PC-3 (cell line): Measurements from ENCODE around the gene EPHA1. TPM values are rescaled to one million over a fixed set of nuclear protein-coding genes. Genes with fewer than 3 reads are reported as not detected.

ENCODE experiments used
- ATAC-seq: fragments of 200-7000 bp; cut with Tn5 transposase; 2 replicates; pipeline ENCODE4 v1.9.1; 2020; ENCODE audit warnings: mild to moderate bottlenecking, moderate library complexity
- BruUV-seq: library from RNA; stranded (reverse); fragments of 400-500 nt; replicated peaks from 2 replicates; lab custom pipeline; 2021; lab: Mats Ljungman, UMichigan
- CTCF ChIA-PET: fragments of 300-600 bp; sonication (Branson Sonifier 250); formaldehyde crosslinking; loops from one replicate; lab custom pipeline; 2022; ENCODE audit warnings: antibody characterized with exemption; lab: Charles Lee
- POLR2A ChIA-PET: fragments of 300-600 bp; sonication (Branson Sonifier 250); formaldehyde crosslinking; loops from one replicate; lab custom pipeline; 2022; ENCODE audit warnings: antibody characterized with exemption; ENCODE audit not compliant: unreplicated experiment; lab: Charles Lee
- DNase-seq: peaks from one replicate; pipeline ENCODE4 v3.0.0-alpha.2; 2015
- H2AFZ ChIP-seq: fragments of 300-600 bp; sonication (generic); 2 replicates; pipeline ENCODE4 v1.6.0; 2016; ENCODE audit warnings: antibody characterized with exemption, low read length
- H3F3A ChIP-seq: fragments of 300-600 bp; sonication (generic); one replicate; pipeline ENCODE4 v1.6.0; 2017; ENCODE audit warnings: antibody characterized with exemption, low read length, control low read depth, mild to moderate bottlenecking; ENCODE audit not compliant: unreplicated experiment
- H3K27ac ChIP-seq: fragments of 300-600 bp; sonication (generic); 2 replicates; pipeline ENCODE4 v1.5.1; 2016; ENCODE audit warnings: mild to moderate bottlenecking, low read length
- H3K27me3 ChIP-seq: fragments of 300-600 bp; sonication (generic); 2 replicates; pipeline ENCODE4 v1.6.1; 2016; ENCODE audit warnings: low read length, mixed read lengths
- H3K36me3 ChIP-seq: fragments of 300-600 bp; sonication (generic); 2 replicates; pipeline ENCODE4 v1.6.1; 2016; ENCODE audit warnings: low read depth, mixed run types, low read length, mixed read lengths
- H3K4me1 ChIP-seq: fragments of 300-600 bp; sonication (generic); 2 replicates; pipeline ENCODE4 v1.5.1; 2016; ENCODE audit warnings: low read length; ENCODE audit not compliant: insufficient read depth
- H3K4me2 ChIP-seq: fragments of 300-600 bp; sonication (generic); 2 replicates; pipeline ENCODE4 v1.6.0; 2016; ENCODE audit warnings: low read length
- H3K4me3 ChIP-seq: fragments of 300-600 bp; sonication (generic); 2 replicates; pipeline ENCODE4 v1.5.1; 2016; ENCODE audit warnings: mild to moderate bottlenecking, low read length, mixed read lengths
- H3K79me2 ChIP-seq: fragments of 300-600 bp; sonication (generic); 2 replicates; pipeline ENCODE4 v1.6.1; 2017; ENCODE audit warnings: low read length, mixed read lengths
- H3K9ac ChIP-seq: fragments of 300-600 bp; sonication (generic); 2 replicates; pipeline ENCODE4 v1.6.0; 2016; ENCODE audit warnings: mild to moderate bottlenecking, low read length
- H3K9me2 ChIP-seq: fragments of 300-600 bp; sonication (generic); replicated peaks from 2 replicates; pipeline ENCODE4 v1.6.1; 2016; ENCODE audit warnings: mixed run types, low read length, mixed read lengths
- H3K9me3 ChIP-seq: fragments of 300-600 bp; sonication (generic); 2 replicates; pipeline ENCODE4 v1.6.1; 2016; ENCODE audit warnings: low read length, mixed read lengths
- H4K20me1 ChIP-seq: fragments of 300-600 bp; sonication (generic); 2 replicates; pipeline ENCODE4 v1.6.1; 2016; ENCODE audit warnings: low read length, mixed read lengths
- EZH2 ChIP-seq: fragments of 300-600 bp; sonication (generic); IDR thresholded peaks from one replicate; pipeline ENCODE4 v1.6.1; 2017; ENCODE audit warnings: antibody characterized with exemption, mild to moderate bottlenecking, low read length; ENCODE audit not compliant: unreplicated experiment
- EZH2phosphoT487 ChIP-seq: fragments of 300-600 bp; sonication (generic); IDR thresholded peaks from 2 replicates; pipeline ENCODE4 v1.6.1; 2018; ENCODE audit warnings: mild to moderate bottlenecking, antibody characterized with exemption, low read length, borderline replicate concordance
- intact Hi-C: fragments of 100-400 bp; cut with micrococcal nuclease; formaldehyde crosslinking; loops from 2 replicates; pipeline ENCODE4 v1.9.0; 2023
- total RNA-seq: library from RNA; depleted of rRNA; stranded (reverse); fragments of >200 nt; gene quantifications from 2 replicates; pipeline ENCODE4 v1.2.3, GENCODE V29; 2014
- TF ChIP-seq, protein P1 (sequence below): fragments of 300-600 bp; sonication (generic); conservative IDR thresholded peaks from 2 replicates; pipeline ENCODE4 v1.5.1; 2017; ENCODE audit warnings: antibody characterized with exemption, low read depth, mild to moderate bottlenecking, low read length

The EPHA1 gene
- total RNA-seq, 1 experiment from 2014 or later = 46.4 TPM

DNA sequence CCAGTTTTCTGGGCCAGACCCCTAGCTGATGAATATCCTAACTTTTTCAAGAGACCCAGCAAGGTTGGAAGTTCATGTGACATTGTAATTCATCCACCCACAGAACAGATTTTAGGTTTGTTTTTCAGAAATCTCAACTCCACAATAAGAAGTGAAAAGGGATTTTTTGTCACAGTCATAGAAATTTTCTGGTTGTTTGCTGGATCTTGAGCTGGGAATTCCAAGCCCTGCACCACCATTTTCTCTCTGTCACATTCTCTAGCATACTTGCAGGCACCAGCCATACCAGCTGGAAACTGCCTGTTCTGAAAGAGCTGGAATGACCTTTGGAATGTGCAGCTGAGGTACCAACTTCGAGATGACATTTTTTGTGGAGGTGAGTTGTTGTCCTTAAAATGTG is 43.1 kb upstream of the EPHA1 start:
- Histone ChIP-seq H4K20me1 (no peaks in the 10 kb centered on the region), H3K4me1 (peaks cover 4% of the 10 kb centered on the region; the same call in 1 of the 2 replicates), H3F3A (no peaks in the 10 kb centered on the region), H3K9me3 (no peaks in the 10 kb centered on the region), H3K27me3 (peaks cover 7% of the 10 kb centered on the region; the same call in 1 of the 2 replicates), H3K27ac (no peak overlapping the region), H3K4me2 (no peak overlapping the region), H3K36me3 (no peaks in the 10 kb centered on the region), H3K9ac (no peak overlapping the region), H3K9me2 (no peaks in the 10 kb centered on the region), H3K4me3 (no peak overlapping the region), H3K79me2 (no peaks in the 10 kb centered on the region), H2AFZ (no peak overlapping the region)
- intact Hi-C loops = no loop called here
- ChIA-PET CTCF (no interaction called here), POLR2A (no interaction called here)
- no peak for DNase-seq
- ATAC-seq = no peak
- no TSS peak for BruUV-seq
- TF ChIP-seq EZH2 (no peak), EZH2phosphoT487 (no peak)
- TF ChIP-seq, protein P1, sequence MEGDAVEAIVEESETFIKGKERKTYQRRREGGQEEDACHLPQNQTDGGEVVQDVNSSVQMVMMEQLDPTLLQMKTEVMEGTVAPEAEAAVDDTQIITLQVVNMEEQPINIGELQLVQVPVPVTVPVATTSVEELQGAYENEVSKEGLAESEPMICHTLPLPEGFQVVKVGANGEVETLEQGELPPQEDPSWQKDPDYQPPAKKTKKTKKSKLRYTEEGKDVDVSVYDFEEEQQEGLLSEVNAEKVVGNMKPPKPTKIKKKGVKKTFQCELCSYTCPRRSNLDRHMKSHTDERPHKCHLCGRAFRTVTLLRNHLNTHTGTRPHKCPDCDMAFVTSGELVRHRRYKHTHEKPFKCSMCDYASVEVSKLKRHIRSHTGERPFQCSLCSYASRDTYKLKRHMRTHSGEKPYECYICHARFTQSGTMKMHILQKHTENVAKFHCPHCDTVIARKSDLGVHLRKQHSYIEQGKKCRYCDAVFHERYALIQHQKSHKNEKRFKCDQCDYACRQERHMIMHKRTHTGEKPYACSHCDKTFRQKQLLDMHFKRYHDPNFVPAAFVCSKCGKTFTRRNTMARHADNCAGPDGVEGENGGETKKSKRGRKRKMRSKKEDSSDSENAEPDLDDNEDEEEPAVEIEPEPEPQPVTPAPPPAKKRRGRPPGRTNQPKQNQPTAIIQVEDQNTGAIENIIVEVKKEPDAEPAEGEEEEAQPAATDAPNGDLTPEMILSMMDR = no peak

DNA sequence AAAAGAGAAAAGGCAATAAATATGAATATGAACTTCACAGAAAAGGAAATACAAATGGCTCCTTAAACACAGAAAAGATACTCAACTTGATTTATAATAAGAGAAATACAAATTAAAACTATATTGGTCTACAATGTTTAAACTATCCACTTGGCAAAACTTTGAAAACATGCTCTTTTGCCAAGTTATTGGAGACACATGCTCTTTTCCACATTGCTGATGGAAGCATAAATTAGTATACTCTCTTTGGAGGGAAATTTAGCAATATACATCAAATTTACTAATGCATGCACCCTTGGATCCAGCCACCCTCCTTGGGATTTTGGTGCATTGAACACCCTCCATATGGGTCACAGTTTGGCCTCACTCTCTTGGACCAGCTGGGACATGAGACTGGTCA is 42.5 kb upstream of the EPHA1 start:
- Histone ChIP-seq H3K4me2 (no peak overlapping the region), H3K9me2 (no peaks in the 10 kb centered on the region), H3F3A (no peaks in the 10 kb centered on the region), H4K20me1 (no peaks in the 10 kb centered on the region), H3K4me1 (0 out of 2 replicates have a peak, but pooled peaks cover 3% of the 10 kb centered on the region), H3K9ac (no peak overlapping the region), H3K27ac (no peak overlapping the region), H3K36me3 (no peaks in the 10 kb centered on the region), H3K9me3 (no peaks in the 10 kb centered on the region), H2AFZ (no peak overlapping the region), H3K4me3 (no peak overlapping the region), H3K27me3 (peaks cover 10% of the 10 kb centered on the region; the same call in 1 of the 2 replicates), H3K79me2 (no peaks in the 10 kb centered on the region)
- TF ChIP-seq, protein P1 = no peak
- TF ChIP-seq EZH2phosphoT487 = no peak
- no peak for TF ChIP-seq EZH2
- no peak for DNase-seq
- CTCF ChIA-PET = no interaction called here
- BruUV-seq = no TSS peak
- intact Hi-C loops = no loop called here
- ATAC-seq = no peak
- POLR2A ChIA-PET = no interaction called here

- H3K79me2 ChIP-seq = no peaks in the 10 kb centered on the region
- no peak overlapping the region for H3K4me2 ChIP-seq
- ATAC-seq (no peak), DNase-seq (no peak)
- BruUV-seq = no TSS peak
- no peak overlapping the region for H2AFZ ChIP-seq
- H3K27ac ChIP-seq = no peak overlapping the region
- POLR2A ChIA-PET = no interaction called here
- no peaks in the 10 kb centered on the region for H3F3A ChIP-seq
- no peak overlapping the region for H3K4me3 ChIP-seq
- CTCF ChIA-PET = no interaction called here
- H3K4me1 ChIP-seq = 0 out of 2 replicates have a peak, but pooled peaks cover 3% of the 10 kb centered on the region
- peaks cover 18% of the 10 kb centered on the region; the same call in 1 of the 2 replicates for H3K27me3 ChIP-seq
- no peaks in the 10 kb centered on the region for H3K9me3 ChIP-seq
- intact Hi-C loops = no loop called here
- TF ChIP-seq EZH2phosphoT487 (no peak), EZH2 (no peak)
- TF ChIP-seq, protein P1 = no peak
- no peak overlapping the region for H3K9ac ChIP-seq
- no peaks in the 10 kb centered on the region for H3K9me2 ChIP-seq
- no peaks in the 10 kb centered on the region for H3K36me3 ChIP-seq
- no peaks in the 10 kb centered on the region for H4K20me1 ChIP-seq
Observed at GRCh38 chr7:143449793-143450192, 41.1 kb upstream of the EPHA1 start.
